Tibial artery (tissue), 4 donors: ENCODE measurements around the gene SLC34A1.

Experiments used
- DNase-seq, 2 donors: peaks; one replicate each; pipeline ENCODE4 v3.0.0-alpha.2; 2019
- H3K27ac ChIP-seq, 2 donors: fragments of 200-600 bp; sonication (generic) in 1 of 2; 1 replicate in 1 of 2; 2 replicates in 1 of 2; pipeline ENCODE4 v1.5.1; 2018 to 2019; ENCODE audit warnings: mild to moderate bottlenecking in 1 of 2
- H3K27me3 ChIP-seq, 2 donors: fragments of 200-600 bp; sonication (generic) in 1 of 2; one replicate each; pipeline versions ENCODE4 v1.5.1 to v1.6.0; 2016 to 2019
- H3K36me3 ChIP-seq, 3 donors: fragments of 200-600 bp; sonication (generic) in 2 of 3; one replicate each; pipeline ENCODE4 v1.5.1; 2016 to 2019; ENCODE audit warnings: mild to moderate bottlenecking in 2 of 3
- H3K4me1 ChIP-seq, 4 donors: fragments of 200-600 bp; sonication (generic) in 2 of 4; 1 replicate in 3 of 4; 2 replicates in 1 of 4; pipeline ENCODE4 v1.5.1; 2016 to 2019
- H3K4me3 ChIP-seq, 2 donors: fragments of 200-600 bp; sonication (generic) in 1 of 2; 1 replicate in 1 of 2; 2 replicates in 1 of 2; pipeline ENCODE4 v1.5.1; 2018 to 2019; ENCODE audit warnings: mild to moderate bottlenecking in 2 of 2
- H3K9me3 ChIP-seq, 3 donors: fragments of 200-600 bp; sonication (generic) in 1 of 3; one replicate each; pipeline ENCODE4 v1.5.1; 2016 to 2019
- CTCF ChIP-seq, 2 experiments: fragments of 200-600 bp in 1 of 2; fragments of 450-650 bp in 1 of 2; IDR thresholded peaks; one replicate each; pipeline ENCODE4 v1.5.1; 2017 to 2019; ENCODE audit warnings: antibody characterized with exemption in 2 of 2, mild to moderate bottlenecking in 1 of 2, moderate library complexity in 1 of 2
- intact Hi-C: fragments of 100-400 bp; cut with DNase I; formaldehyde crosslinking; loops from one replicate; pipeline ENCODE4 v1.15.0; 2023; ENCODE audit warnings: low total_unique reads

Gene SLC34A1

GRCh38 chr5:177446200-177447065, 62.2 kb downstream of the SLC34A1 start, which contains the start of gene PRR7:
Gene PRR7, plus strand, starts transcription at chr5:177446814. Its CDS starts 8,254 bp downstream, at chr5:177455068.
- no peak for DNase-seq

GRCh38 chr5:177447066-177447610, 62.9 kb downstream of the SLC34A1 start:
- peak overlapping the region; percentile 48 to 58 for H3K4me3 ChIP-seq
- intact Hi-C loops: no loop called here
- peaks cover 0 to 28% (median 26%) of the 10 kb centered on the region in 4 donors for H3K4me1 ChIP-seq
- no peak for DNase-seq
- H3K9me3 ChIP-seq: no peaks in the 10 kb centered on the region
- H3K27me3 ChIP-seq: peaks cover 0 to 33% of the 10 kb centered on the region in 2 donors
- no peak for TF ChIP-seq CTCF (IDR thresholded peaks at IDR 0.05)
- peak overlapping the region in 1 of 2 donors; percentile 7 for H3K27ac ChIP-seq
- H3K36me3 ChIP-seq: peaks cover 0 to 12% (median 4%) of the 10 kb centered on the region in 3 donors

More at GRCh38 chr5:177446200-177447065, 62.2 kb downstream of the SLC34A1 start, which contains the start of gene PRR7:
- intact Hi-C loops: no loop called here
- H3K27me3 ChIP-seq: peaks cover 0 to 27% of the 10 kb centered on the region in 2 donors
- peak within 1 kb of the TSS; percentile 48 to 58 for H3K4me3 ChIP-seq
- peaks cover 1 to 19% (median 11%) of the 10 kb centered on the region in 3 donors for H3K36me3 ChIP-seq
- H3K4me1 ChIP-seq: peaks cover 0 to 28% (median 26%) of the 10 kb centered on the region in 4 donors
- no peak for TF ChIP-seq CTCF (IDR thresholded peaks at IDR 0.05)
- peak within 1 kb of the TSS in 1 of 2 donors; percentile 7 for H3K27ac ChIP-seq
- H3K9me3 ChIP-seq: no peaks in the 10 kb centered on the region

- Histone ChIP-seq H3K27me3 (peaks cover 0 to 39% of the 10 kb centered on the region in 2 donors), H3K36me3 (peaks cover 0 to 6% (median 0%) of the 10 kb centered on the region in 3 donors), H3K9me3 (no peaks in the 10 kb centered on the region), H3K4me1 (peaks cover 0 to 28% (median 26%) of the 10 kb centered on the region in 4 donors), H3K4me3 (peak overlapping the region in 1 of 2 donors; percentile 58), H3K27ac (peak overlapping the region in 1 of 2 donors; percentile 7)
- no peak for TF ChIP-seq CTCF (IDR thresholded peaks at IDR 0.05)
- intact Hi-C loops: no loop called here
- DNase-seq: peak in 1 of 2 donors; percentile 86
Observed at GRCh38 chr5:177447611-177448243, 63.5 kb downstream of the SLC34A1 start.
